GM19328 (cell line): ENCODE results near the gene KRT82.

ENCODE experiments used
- ATAC-seq: cut with Tn5 transposase; IDR thresholded peaks from one replicate; pipeline ENCODE4 v1.9.1; 2021; ENCODE audit warnings: mild to moderate bottlenecking, moderate library complexity; ENCODE audit not compliant: unreplicated experiment

Gene KRT82

GRCh38 chr12:52387859-52388258 is 18.3 kb downstream of the KRT82 start:
- ATAC-seq: no peak

DNA sequence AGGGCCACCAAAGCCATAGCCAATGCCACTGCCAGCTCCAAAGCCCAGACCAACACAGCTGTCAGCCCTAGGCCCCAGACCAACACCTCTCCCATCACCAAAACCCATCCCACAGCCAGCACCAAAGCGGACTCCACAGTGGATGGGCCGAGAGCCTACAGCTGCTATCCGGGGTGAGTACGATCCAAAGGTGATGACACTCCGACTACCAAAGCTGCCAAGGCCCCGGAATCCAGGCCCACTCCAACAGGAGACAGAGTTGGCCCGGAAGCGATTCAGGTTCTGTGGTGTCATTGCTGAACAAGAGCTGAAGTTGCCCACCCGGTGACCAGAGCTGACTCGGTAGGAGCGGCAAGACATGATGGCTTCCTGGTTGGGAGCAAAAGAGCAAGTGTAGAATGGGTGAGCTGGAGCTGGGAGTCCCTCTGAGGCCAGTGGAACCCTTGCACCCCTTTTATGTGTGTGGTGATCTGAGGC is 20.9 kb downstream of the KRT82 start, which contains the start of gene KRT84:
Gene KRT84, minus strand, starts transcription at position 427 of the 477 bp plus-strand sequence. Its CDS starts 67 bp downstream, at position 360.
- ATAC-seq: no peak

DNA sequence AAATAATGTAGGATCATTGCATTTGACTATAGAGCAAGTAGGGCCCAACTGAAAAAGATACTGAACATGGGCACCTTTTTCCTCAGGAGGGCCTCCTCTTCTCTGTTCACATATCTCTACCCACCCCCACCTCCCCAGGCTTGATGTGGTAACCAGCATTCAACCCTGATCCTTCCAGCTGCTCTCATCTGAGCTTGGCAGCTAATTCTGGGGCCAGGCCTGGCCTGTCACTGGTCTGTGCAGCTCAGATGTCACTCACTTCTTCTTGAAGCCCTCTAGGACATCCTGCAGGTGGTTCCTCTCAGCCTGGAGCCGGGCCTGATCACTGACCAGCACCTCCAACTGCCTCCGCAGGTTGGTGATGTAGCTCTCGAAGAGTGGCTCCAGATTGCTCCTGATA is 22.8 kb downstream of the KRT82 start:
- ATAC-seq: no peak

DNA sequence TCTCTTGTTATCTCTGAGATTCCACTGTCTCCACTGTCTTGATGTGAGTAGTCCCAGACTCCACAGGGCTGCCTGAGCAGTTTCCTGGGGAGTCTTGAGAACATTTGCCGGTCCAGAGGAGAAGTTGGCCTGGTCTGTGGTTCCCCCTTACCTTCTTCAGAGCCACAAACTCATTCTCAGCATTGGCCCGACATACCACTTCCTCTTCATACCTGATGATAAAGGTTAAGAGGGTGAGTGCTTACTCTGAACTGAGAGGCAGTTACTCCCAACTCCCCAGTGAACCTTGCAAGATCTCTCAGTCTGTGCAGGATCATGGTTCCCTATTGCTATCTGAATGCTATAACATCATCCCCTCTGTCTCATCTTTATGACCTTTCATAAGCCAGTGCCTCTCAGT is 23.3 kb downstream of the KRT82 start:
- no peak for ATAC-seq

- no peak for ATAC-seq
Measured at GRCh38 chr12:52381206-52381605, 24.9 kb downstream of the KRT82 start.

- ATAC-seq: no peak
Measured at GRCh38 chr12:52380271-52380694, 25.9 kb downstream of the KRT82 start.

DNA sequence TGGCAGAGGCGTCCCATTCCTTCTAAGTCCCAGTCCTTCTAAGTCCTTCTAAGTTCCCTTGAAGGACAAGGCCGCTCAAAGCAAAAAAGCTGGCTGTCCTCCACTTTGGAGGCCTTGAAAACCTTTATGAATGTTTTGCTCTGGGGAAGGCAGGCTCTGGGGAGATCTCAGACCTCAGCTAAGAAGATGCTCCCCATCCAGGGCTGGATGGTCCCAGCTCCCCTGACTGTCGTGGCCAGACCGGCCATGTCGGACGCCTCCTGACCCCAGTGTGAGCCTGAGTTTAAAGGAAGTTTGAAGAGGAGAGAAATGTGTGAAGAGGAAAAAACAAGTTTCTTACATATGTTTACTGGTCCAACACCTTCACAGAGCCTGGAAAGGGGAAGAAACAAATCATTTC is 26.6 kb downstream of the KRT82 start:
- ATAC-seq: no peak

DNA sequence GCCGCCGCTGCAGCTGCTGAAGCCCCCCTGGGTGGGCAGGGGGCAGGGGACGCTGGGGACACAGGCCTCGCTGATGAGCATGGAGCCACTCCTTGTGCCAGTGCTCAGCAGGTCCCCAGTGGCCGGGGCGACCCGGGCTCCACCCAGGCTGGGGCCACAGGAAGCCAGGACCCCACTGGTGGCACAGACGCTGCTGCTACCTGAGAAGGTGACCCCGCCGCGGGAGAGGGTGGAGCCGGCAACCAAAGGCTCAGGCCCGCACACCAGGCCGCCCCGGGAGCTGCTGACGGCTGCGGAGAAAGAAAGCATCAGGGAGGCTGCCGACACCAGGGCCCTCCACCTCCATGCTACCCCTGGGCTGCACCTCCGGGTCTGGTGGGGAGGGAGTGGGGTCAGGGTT is 28.0 kb downstream of the KRT82 start:
- no peak for ATAC-seq

GRCh38 chr12:52377266-52377665 is 28.9 kb downstream of the KRT82 start:
- no peak for ATAC-seq

- no peak for ATAC-seq
Measured at GRCh38 chr12:52372216-52373154, 33.6 kb downstream of the KRT82 start.

DNA sequence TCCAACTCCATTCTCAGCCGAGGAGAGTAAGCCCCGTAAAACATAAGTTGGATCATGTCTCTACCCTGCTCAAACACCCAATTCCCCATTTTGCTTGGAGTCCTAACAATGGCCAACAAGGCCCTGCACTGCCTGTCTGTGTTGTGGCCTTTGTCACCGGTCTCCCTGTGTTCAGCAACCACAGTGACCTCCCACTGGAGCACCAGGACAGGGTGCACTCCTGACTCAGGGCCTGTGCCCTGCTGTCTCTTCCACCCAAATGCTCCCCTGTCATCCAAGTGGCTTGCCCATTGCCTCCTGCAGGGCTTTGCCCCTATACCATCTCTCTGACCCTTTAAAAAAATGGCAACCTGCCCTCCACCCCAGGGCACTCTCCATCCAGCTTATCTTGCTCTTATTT is 34.4 kb downstream of the KRT82 start:
- ATAC-seq: no peak

- no peak for ATAC-seq
Measured at GRCh38 chr12:52370926-52371608, 35.1 kb downstream of the KRT82 start.

- ATAC-seq: no peak
Measured at GRCh38 chr12:52369809-52370208, 36.3 kb downstream of the KRT82 start.

GRCh38 chr12:52369211-52369610 is 36.9 kb downstream of the KRT82 start:
- ATAC-seq: no peak

- ATAC-seq: no peak
Measured at GRCh38 chr12:52368508-52368907, 37.6 kb downstream of the KRT82 start.

GRCh38 chr12:52367876-52368275 is 38.3 kb downstream of the KRT82 start:
- no peak for ATAC-seq

- ATAC-seq: no peak
Measured at GRCh38 chr12:52366738-52367485, 39.2 kb downstream of the KRT82 start, which contains the start of gene KRT85. KRT85 (minus strand) TSS chr12:52367481; CDS start chr12:52367405, 76 bp downstream.

- no peak for ATAC-seq
Measured at GRCh38 chr12:52364901-52365489, 41.1 kb downstream of the KRT82 start.

DNA sequence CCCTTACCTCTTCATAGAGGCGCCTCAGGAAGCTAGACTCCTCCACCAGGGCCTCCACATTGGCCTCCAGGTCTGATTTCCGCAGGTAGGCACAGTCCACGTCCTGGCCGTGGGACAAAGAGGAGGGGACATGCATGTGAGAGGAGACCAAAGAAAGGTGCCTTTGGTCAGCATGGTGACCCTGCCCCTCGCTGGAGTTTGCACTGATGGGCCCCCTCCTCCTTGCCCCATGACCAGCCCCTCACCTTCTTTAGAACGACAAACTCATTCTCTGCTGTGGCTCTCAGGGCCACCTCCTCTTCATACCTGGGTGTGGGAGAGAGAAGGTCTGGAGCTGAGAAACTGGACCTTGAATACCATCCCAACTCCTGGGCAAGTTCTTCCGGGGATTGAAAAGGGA is 42.1 kb downstream of the KRT82 start:
- no peak for ATAC-seq

DNA sequence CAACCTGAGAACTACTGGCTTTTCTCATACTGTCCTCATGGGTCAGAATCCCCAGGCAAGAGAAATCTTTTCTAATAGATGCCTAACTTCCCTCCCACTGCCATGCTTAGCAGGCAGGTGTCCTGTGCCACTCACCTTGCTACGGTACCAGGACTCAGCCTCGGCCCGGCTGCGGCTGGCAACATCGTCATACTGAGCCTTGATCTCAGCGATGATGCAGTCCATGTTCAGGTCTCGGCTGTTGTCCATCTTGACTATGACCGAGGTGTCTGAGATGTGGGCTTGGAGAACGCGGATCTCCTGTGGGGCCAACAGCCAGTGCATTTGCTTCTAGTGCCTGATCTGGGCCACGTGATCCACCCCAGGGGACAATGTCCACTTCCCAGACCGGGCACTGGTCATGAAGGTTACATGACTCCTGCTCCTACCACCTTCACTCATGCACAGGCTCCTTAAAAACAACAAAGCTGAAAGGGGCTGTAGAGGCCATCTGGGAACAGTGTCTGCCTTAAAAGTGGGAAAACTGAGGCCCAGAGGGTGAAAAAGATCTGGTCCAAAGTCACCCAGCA is 42.9 kb downstream of the KRT82 start:
- ATAC-seq: no peak
